ENCODE data around the gene AJAP1. TPM values are rescaled to one million over a fixed set of nuclear protein-coding genes. Genes with fewer than 3 reads are reported as not detected.

The AJAP1 gene
- polyA plus RNA-seq, 1 donor from 2014 or later = 7.9 TPM

- Histone ChIP-seq H3F3A (ENCODE audit: insufficient read depth, low read length, poor library complexity, severe bottlenecking) (no peaks in the 10 kb centered on the region), H3K36me3 (ENCODE audit: insufficient read depth, low read length) (no peaks in the 10 kb centered on the region), H3K79me2 (replicated peaks; ENCODE audit: insufficient read depth, low read length) (no peaks in the 10 kb centered on the region), H3K27me3 (ENCODE audit: insufficient read depth, low read depth, low read length) (no peaks in the 10 kb centered on the region), H3K4me2 (ENCODE audit: low read length) (no peak overlapping the region), H3K9me2 (ENCODE audit: insufficient read depth, low read length) (no peaks in the 10 kb centered on the region), H4K20me1 (ENCODE audit: insufficient read depth) (no peaks in the 10 kb centered on the region), H3K27ac (ENCODE audit: low read length) (no peak overlapping the region), H3K9ac (ENCODE audit: low read length) (no peak overlapping the region), H2AFZ (ENCODE audit: low read depth, low read length) (no peak overlapping the region), H3K4me3 (ENCODE audit: low read length) (no peak overlapping the region), H3K9me3 (ENCODE audit: low read length) (no peaks in the 10 kb centered on the region)
- no peak for TF ChIP-seq CTCF (IDR thresholded peaks at IDR 0.05; ENCODE audit: poor library complexity, severe bottlenecking)
- no peak for TF ChIP-seq TAF1 (IDR thresholded peaks at IDR 0.05; ENCODE audit: low read depth)
- no peak for TF ChIP-seq EP300 (conservative IDR thresholded peaks at IDR 0.05; ENCODE audit: poor library complexity, severe bottlenecking)
- no peak for TF ChIP-seq EZH2 (IDR thresholded peaks at IDR 0.05; ENCODE audit: borderline replicate concordance, insufficient read depth, low read length, poor library complexity, severe bottlenecking)
- TF ChIP-seq RAD21 (conservative IDR thresholded peaks at IDR 0.05) = no peak
- no peak for TF ChIP-seq POLR2AphosphoS5 (IDR thresholded peaks at IDR 0.05)
- TF ChIP-seq SMC3 (conservative IDR thresholded peaks at IDR 0.05; ENCODE audit: poor library complexity) = no peak
- TF ChIP-seq MXI1 (conservative IDR thresholded peaks at IDR 0.05; ENCODE audit: poor library complexity, severe bottlenecking) = no peak
- TF ChIP-seq REST (IDR thresholded peaks at IDR 0.05; ENCODE audit: borderline replicate concordance) = no peak
Observed at GRCh38 chr1:4761324-4761723, 106.9 kb downstream of the AJAP1 start.

- H3K27ac ChIP-seq (ENCODE audit: low read length) = no peak overlapping the region
- no peaks in the 10 kb centered on the region for H3K27me3 ChIP-seq (ENCODE audit: insufficient read depth, low read depth, low read length)
- TF ChIP-seq SMC3 (conservative IDR thresholded peaks at IDR 0.05; ENCODE audit: poor library complexity) (no peak), TAF1 (IDR thresholded peaks at IDR 0.05; ENCODE audit: low read depth) (no peak), POLR2AphosphoS5 (IDR thresholded peaks at IDR 0.05) (no peak), MXI1 (conservative IDR thresholded peaks at IDR 0.05; ENCODE audit: poor library complexity, severe bottlenecking) (no peak), REST (IDR thresholded peaks at IDR 0.05; ENCODE audit: borderline replicate concordance) (no peak), RAD21 (conservative IDR thresholded peaks at IDR 0.05) (no peak), CTCF (IDR thresholded peaks at IDR 0.05; ENCODE audit: poor library complexity, severe bottlenecking) (no peak), EZH2 (IDR thresholded peaks at IDR 0.05; ENCODE audit: borderline replicate concordance, insufficient read depth, low read length, poor library complexity, severe bottlenecking) (no peak), EP300 (conservative IDR thresholded peaks at IDR 0.05; ENCODE audit: poor library complexity, severe bottlenecking) (no peak)
- no peak overlapping the region for H3K9ac ChIP-seq (ENCODE audit: low read length)
- H3K4me3 ChIP-seq (ENCODE audit: low read length) = no peak overlapping the region
- H3K9me3 ChIP-seq (ENCODE audit: low read length) = no peaks in the 10 kb centered on the region
- H3K79me2 ChIP-seq (replicated peaks; ENCODE audit: insufficient read depth, low read length) = no peaks in the 10 kb centered on the region
- H3K4me2 ChIP-seq (ENCODE audit: low read length) = no peak overlapping the region
- H4K20me1 ChIP-seq (ENCODE audit: insufficient read depth) = no peaks in the 10 kb centered on the region
- no peaks in the 10 kb centered on the region for H3F3A ChIP-seq (ENCODE audit: insufficient read depth, low read length, poor library complexity, severe bottlenecking)
- no peaks in the 10 kb centered on the region for H3K9me2 ChIP-seq (ENCODE audit: insufficient read depth, low read length)
- no peak overlapping the region for H2AFZ ChIP-seq (ENCODE audit: low read depth, low read length)
- H3K36me3 ChIP-seq (ENCODE audit: insufficient read depth, low read length) = no peaks in the 10 kb centered on the region
Observed at GRCh38 chr1:4762146-4762545, 107.7 kb downstream of the AJAP1 start.

Measured in neural cell (in vitro differentiated cells).